Measurements from ENCODE around the gene RGS11. TPM values are rescaled to one million over a fixed set of nuclear protein-coding genes. Genes with fewer than 3 reads are reported as not detected.

RGS11 gene
- total and polyA plus RNA-seq, 2 donors (not counting 1 experiment from before 2014, with no cell fraction given), result 1.1 to 6.3 TPM

- H3K27me3 ChIP-seq (ENCODE audit: control insufficient read depth, insufficient read depth, low read length), result no peaks in the 10 kb centered on the region
- DNase-seq (ENCODE audit: low read depth in 2 of 2), result no peak
- H3K9ac ChIP-seq (ENCODE audit: insufficient read depth, low read length), result no peak overlapping the region
- no peak overlapping the region for H3K4me3 ChIP-seq (replicated peaks in 1 of 4; ENCODE audit: control extremely low read depth in 1 of 4, insufficient read depth in 1 of 4, low read depth in 3 of 4, low read length in 4 of 4)
- H3K27ac ChIP-seq (ENCODE audit: insufficient read depth, low read length), result no peak overlapping the region
- no peak for TF ChIP-seq EZH2 (IDR thresholded peaks at IDR 0.05; ENCODE audit: low read length, missing control alignments)
- TF ChIP-seq CTCF (conservative IDR thresholded peaks at IDR 0.05 in 1 of 2, IDR thresholded peaks at IDR 0.05 in 1 of 2; ENCODE audit: low read depth in 1 of 2, low read length in 2 of 2), result no peak
- H3K9me3 ChIP-seq (ENCODE audit: control insufficient read depth, insufficient read depth, low read depth, low read length), result no peaks in the 10 kb centered on the region
- no peaks in the 10 kb centered on the region for H4K20me1 ChIP-seq (ENCODE audit: control insufficient read depth, extremely low read depth, insufficient read depth, low read length)
- H2AFZ ChIP-seq (ENCODE audit: low read length), result no peak overlapping the region
- H3K79me2 ChIP-seq (ENCODE audit: control insufficient read depth, insufficient read depth, low read length), result no peaks in the 10 kb centered on the region
- H3K4me2 ChIP-seq (ENCODE audit: extremely low read depth, insufficient read depth, low read length), result no peak overlapping the region
- peaks cover 15% of the 10 kb centered on the region for H3K36me3 ChIP-seq (ENCODE audit: control insufficient read depth, insufficient read depth, low read length)
- no peaks in the 10 kb centered on the region for H3K4me1 ChIP-seq (ENCODE audit: control insufficient read depth, extremely low read depth, insufficient read depth, low read length)
These were observed 15.1 kb upstream of the RGS11 start for GRCh38 chr16:290681-291405.

- Histone ChIP-seq H3K4me2 (ENCODE audit: extremely low read depth, insufficient read depth, low read length) (no peak overlapping the region), H4K20me1 (ENCODE audit: control insufficient read depth, extremely low read depth, insufficient read depth, low read length) (no peaks in the 10 kb centered on the region), H3K4me3 (replicated peaks in 1 of 4; ENCODE audit: control extremely low read depth in 1 of 4, insufficient read depth in 1 of 4, low read depth in 3 of 4, low read length in 4 of 4) (no peak overlapping the region), H3K4me1 (ENCODE audit: control insufficient read depth, extremely low read depth, insufficient read depth, low read length) (no peaks in the 10 kb centered on the region), H3K27ac (ENCODE audit: insufficient read depth, low read length) (no peak overlapping the region), H2AFZ (ENCODE audit: low read length) (no peak overlapping the region), H3K79me2 (ENCODE audit: control insufficient read depth, insufficient read depth, low read length) (no peaks in the 10 kb centered on the region), H3K27me3 (ENCODE audit: control insufficient read depth, insufficient read depth, low read length) (no peaks in the 10 kb centered on the region), H3K36me3 (ENCODE audit: control insufficient read depth, insufficient read depth, low read length) (peaks cover 15% of the 10 kb centered on the region), H3K9me3 (ENCODE audit: control insufficient read depth, insufficient read depth, low read depth, low read length) (no peaks in the 10 kb centered on the region), H3K9ac (ENCODE audit: insufficient read depth, low read length) (no peak overlapping the region)
- TF ChIP-seq EZH2 (IDR thresholded peaks at IDR 0.05; ENCODE audit: low read length, missing control alignments) (no peak), CTCF (conservative IDR thresholded peaks at IDR 0.05 in 1 of 2, IDR thresholded peaks at IDR 0.05 in 1 of 2; ENCODE audit: low read depth in 1 of 2, low read length in 2 of 2) (no peak)
- no peak for DNase-seq (ENCODE audit: low read depth in 2 of 2)
These were observed 14.4 kb upstream of the RGS11 start for GRCh38 chr16:290015-290680.

- Histone ChIP-seq H2AFZ (ENCODE audit: low read length) (no peak overlapping the region), H3K27me3 (ENCODE audit: control insufficient read depth, insufficient read depth, low read length) (no peaks in the 10 kb centered on the region), H3K4me1 (ENCODE audit: control insufficient read depth, extremely low read depth, insufficient read depth, low read length) (no peaks in the 10 kb centered on the region), H3K79me2 (ENCODE audit: control insufficient read depth, insufficient read depth, low read length) (no peaks in the 10 kb centered on the region), H3K36me3 (ENCODE audit: control insufficient read depth, insufficient read depth, low read length) (peaks cover 15% of the 10 kb centered on the region), H3K9me3 (ENCODE audit: control insufficient read depth, insufficient read depth, low read depth, low read length) (no peaks in the 10 kb centered on the region), H3K9ac (ENCODE audit: insufficient read depth, low read length) (no peak overlapping the region), H4K20me1 (ENCODE audit: control insufficient read depth, extremely low read depth, insufficient read depth, low read length) (no peaks in the 10 kb centered on the region), H3K4me2 (ENCODE audit: extremely low read depth, insufficient read depth, low read length) (no peak overlapping the region), H3K27ac (ENCODE audit: insufficient read depth, low read length) (no peak overlapping the region), H3K4me3 (replicated peaks in 1 of 4; ENCODE audit: control extremely low read depth in 1 of 4, insufficient read depth in 1 of 4, low read depth in 3 of 4, low read length in 4 of 4) (no peak overlapping the region)
- TF ChIP-seq CTCF (conservative IDR thresholded peaks at IDR 0.05 in 1 of 2, IDR thresholded peaks at IDR 0.05 in 1 of 2; ENCODE audit: low read depth in 1 of 2, low read length in 2 of 2) (no peak), EZH2 (IDR thresholded peaks at IDR 0.05; ENCODE audit: low read length, missing control alignments) (no peak)
- no peak for DNase-seq (ENCODE audit: low read depth in 2 of 2)
These were observed 13.8 kb upstream of the RGS11 start for GRCh38 chr16:289395-289997.
